Ovary (tissue), 3 donors: ENCODE results near the gene LSM14A.
"Not testable (repeated sequence)": the region's sequence is repeated elsewhere in the genome, so short reads cannot be mapped to it uniquely, and the experiment has no call there.

Source experiments
- CTCF ChIP-seq, 3 donors: fragments of 450-650 bp in 2 of 3; fragments of 200-600 bp in 1 of 3; IDR thresholded peaks; one replicate each; pipeline versions ENCODE4 v1.5.1 to v1.8.0; 2016 to 2022; ENCODE audit warnings: antibody characterized with exemption in 3 of 3, mild to moderate bottlenecking in 1 of 3
- EP300 ChIP-seq: sonication (generic); formaldehyde crosslinking; IDR thresholded peaks from one replicate; pipeline ENCODE4 v1.6.1; 2017; ENCODE audit warnings: antibody characterized with exemption
- POLR2A ChIP-seq: fragments of 450-650 bp; IDR thresholded peaks from one replicate; pipeline ENCODE4 v1.6.1; 2017; ENCODE audit warnings: antibody characterized with exemption, mild to moderate bottlenecking, moderate library complexity
- donor health status: DM: no; HTN: no; CAD: no.

GRCh38 chr19:34132706-34133105, 39.6 kb upstream of the LSM14A start:
- not testable (repeated sequence) for TF ChIP-seq POLR2A; CTCF (IDR thresholded peaks at IDR 0.05); EP300
